Transverse colon (tissue), 4 donors: ENCODE results near the gene SIAE. TPM values are rescaled to one million over a fixed set of nuclear protein-coding genes. Genes with fewer than 3 reads are reported as not detected.

ENCODE experiments used
- DNase-seq: peaks from one replicate; pipeline ENCODE4 v3.0.0-alpha.2; 2019
- H3K27ac ChIP-seq, 4 donors: fragments of 200-600 bp; sonication (generic); 2 replicates each; pipeline ENCODE4 v1.5.1; 2016 to 2018; ENCODE audit warnings: inconsistent platforms in 4 of 4
- H3K27me3 ChIP-seq: fragments of 200-600 bp; sonication (generic); 2 replicates; pipeline ENCODE4 v1.5.1; 2017; ENCODE audit warnings: inconsistent platforms
- H3K36me3 ChIP-seq, 4 donors: fragments of 200-600 bp; sonication (generic); 2 replicates each; pipeline ENCODE4 v1.5.1; 2017 to 2019; ENCODE audit warnings: inconsistent platforms in 4 of 4
- H3K4me1 ChIP-seq, 4 donors: fragments of 200-600 bp; sonication (generic); 2 replicates each; pipeline ENCODE4 v1.5.1; 2017 to 2020; ENCODE audit warnings: inconsistent platforms in 4 of 4
- H3K4me3 ChIP-seq, 4 donors: fragments of 200-600 bp; sonication (generic); 1 replicate in 1 of 4; 2 replicates in 3 of 4; pipeline versions ENCODE4 v1.5.1 to v1.6.1; 2017 to 2019; ENCODE audit warnings: inconsistent platforms in 4 of 4
- H3K9me3 ChIP-seq, 2 donors: fragments of 200-600 bp; sonication (generic); 2 replicates each; pipeline ENCODE4 v1.5.1; 2017 to 2019; ENCODE audit warnings: inconsistent platforms in 2 of 2
- CTCF ChIP-seq, 5 experiments: fragments of 200-600 bp in 3 of 5; fragments of 450-650 bp in 2 of 5; sonication (generic) in 3 of 5; IDR thresholded peaks; 1 replicate in 2 of 5; 2 replicates in 3 of 5; pipeline ENCODE4 v1.5.1; 2016 to 2017; ENCODE audit warnings: antibody characterized with exemption in 5 of 5, inconsistent platforms in 3 of 5, mild to moderate bottlenecking in 2 of 5, moderate library complexity in 1 of 5
- EP300 ChIP-seq: sonication (generic); formaldehyde crosslinking; IDR thresholded peaks from one replicate; pipeline ENCODE4 v1.6.1; 2017; ENCODE audit warnings: antibody characterized with exemption, low read depth
- POLR2A ChIP-seq: fragments of 450-650 bp; IDR thresholded peaks from one replicate; pipeline ENCODE4 v1.6.1; 2016; ENCODE audit warnings: antibody characterized with exemption, mild to moderate bottlenecking, moderate library complexity
- POLR2AphosphoS5 ChIP-seq, 3 donors: sonication (generic); formaldehyde crosslinking; IDR thresholded peaks; one replicate each; pipeline ENCODE4 v1.6.1; 2016; ENCODE audit warnings: antibody characterized with exemption in 3 of 3
- WGBS, 2 donors: methylation state at CpG; one replicate each; pipeline ENCODE4 v1.1.5; 2018; ENCODE audit warnings: low coverage in 1 of 2; 5-methylcytosine and 5-hydroxymethylcytosine counted together
- in situ Hi-C, 4 donors: fragments of 200-750 bp; cut with MboI; loops; one replicate each; pipeline versions ENCODE4 v1.15.0 to v1.15.1; 2017; ENCODE audit warnings: low sequenced_read_pairs in 3 of 4, low pct_ligation_motif_present in 1 of 4, low pct_unique_long_range_greater_than_20kb in 1 of 4
- intact Hi-C: fragments of 100-400 bp; cut with DNase I; formaldehyde crosslinking; loops from one replicate; pipeline ENCODE4 v1.15.1; 2023; ENCODE audit warnings: low total_unique reads
- total RNA-seq, 4 donors: library from RNA; depleted of rRNA; stranded (reverse); fragments of >200 nt; gene quantifications; one replicate each; pipeline ENCODE4 v1.1.0, GENCODE V29; 2016

Gene SIAE
- total RNA-seq, 4 donors from 2014 or later = 38.4 to 183 (median 81.2) TPM

- Histone ChIP-seq H3K27ac (no peak overlapping the region), H3K9me3 (peaks cover 3 to 10% of the 10 kb centered on the region in 2 donors), H3K4me3 (no peak overlapping the region), H3K27me3 (no peaks in the 10 kb centered on the region), H3K4me1 (no peaks in the 10 kb centered on the region), H3K36me3 (no peaks in the 10 kb centered on the region)
- no peak for DNase-seq
- 61 to 84% methylated on average over 4 of the region's 4 CpGs for WGBS, 2 donors
- in situ Hi-C loops (no loop called here), intact Hi-C loops (no loop called here)
- no peak for TF ChIP-seq POLR2A
These were observed 34.3 kb upstream of the SIAE start for GRCh38 chr11:124707829-124708228.

GRCh38 chr11:124700028-124700427 lies 26.5 kb upstream of the SIAE start:
- TF ChIP-seq CTCF (IDR thresholded peaks at IDR 0.05) = no peak
- no peak for TF ChIP-seq POLR2AphosphoS5 (IDR thresholded peaks at IDR 0.05)
- Histone ChIP-seq H3K4me1 (no peaks in the 10 kb centered on the region), H3K36me3 (no peaks in the 10 kb centered on the region), H3K27ac (no peak overlapping the region), H3K4me3 (no peak overlapping the region), H3K27me3 (no peaks in the 10 kb centered on the region), H3K9me3 (no peaks in the 10 kb centered on the region)
- no peak for DNase-seq
- in situ Hi-C loops (no loop called here), intact Hi-C loops (no loop called here)

- no peak for DNase-seq
- Histone ChIP-seq H3K4me3 (no peak overlapping the region), H3K4me1 (no peaks in the 10 kb centered on the region), H3K9me3 (no peaks in the 10 kb centered on the region), H3K27ac (no peak overlapping the region), H3K36me3 (no peaks in the 10 kb centered on the region), H3K27me3 (no peaks in the 10 kb centered on the region)
- intact Hi-C loops = no loop called here
- in situ Hi-C loops = no loop called here
- 75 to 77% methylated on average over 1 of the region's 1 CpG for WGBS, 2 donors
- TF ChIP-seq CTCF (IDR thresholded peaks at IDR 0.05) = no peak
- no peak for TF ChIP-seq POLR2AphosphoS5 (IDR thresholded peaks at IDR 0.05)
- TF ChIP-seq POLR2A = no peak
- no peak for TF ChIP-seq EP300
These were observed 26.0 kb upstream of the SIAE start for GRCh38 chr11:124699547-124699946.

- H3K4me3 ChIP-seq = no peak overlapping the region
These were observed 19.6 kb upstream of the SIAE start for GRCh38 chr11:124693142-124693541.

More at GRCh38 chr11:124693142-124693541, 19.6 kb upstream of the SIAE start:
- H3K4me1 ChIP-seq = no peaks in the 10 kb centered on the region
- intact Hi-C loops = no loop called here
- 92 to 100% methylated on average over 2 of the region's 2 CpGs for WGBS, 2 donors
- no peak for DNase-seq
- no peak overlapping the region for H3K27ac ChIP-seq
- no peak for TF ChIP-seq CTCF (IDR thresholded peaks at IDR 0.05)
- TF ChIP-seq EP300 = no peak
- no peak for TF ChIP-seq POLR2A
- TF ChIP-seq POLR2AphosphoS5 (IDR thresholded peaks at IDR 0.05) = no peak
- H3K27me3 ChIP-seq = no peaks in the 10 kb centered on the region
- no peaks in the 10 kb centered on the region for H3K36me3 ChIP-seq
- H3K9me3 ChIP-seq = no peaks in the 10 kb centered on the region
- in situ Hi-C loops = no loop called here
